GM19324 (cell line): ENCODE data around the gene KCNMA1.

ENCODE experiments used
- ATAC-seq: cut with Tn5 transposase; IDR thresholded peaks from one replicate; pipeline ENCODE4 v1.9.1; 2021; ENCODE audit warnings: mild to moderate bottlenecking, moderate library complexity; ENCODE audit not compliant: unreplicated experiment, low FRiP score

Gene KCNMA1

GRCh38 chr10:77152256-77152655, 485.4 kb downstream of the KCNMA1 start:
- no peak for ATAC-seq

- ATAC-seq = no peak
Measured at GRCh38 chr10:77151408-77151807, 486.2 kb downstream of the KCNMA1 start.

- no peak for ATAC-seq
Measured at GRCh38 chr10:77149706-77150105, 487.9 kb downstream of the KCNMA1 start.

- ATAC-seq = no peak
Measured at GRCh38 chr10:77149001-77149400, 488.6 kb downstream of the KCNMA1 start.

GRCh38 chr10:77147871-77148270, 489.7 kb downstream of the KCNMA1 start:
- no peak for ATAC-seq

- no peak for ATAC-seq
Measured at GRCh38 chr10:77146712-77147336, 490.8 kb downstream of the KCNMA1 start.

- no peak for ATAC-seq
Measured at GRCh38 chr10:77144656-77145055, 493.0 kb downstream of the KCNMA1 start.

GRCh38 chr10:77139252-77140160, 498.1 kb downstream of the KCNMA1 start:
- no peak for ATAC-seq

- no peak for ATAC-seq
Measured at GRCh38 chr10:77138541-77138940, 499.1 kb downstream of the KCNMA1 start.

- no peak for ATAC-seq
Measured at GRCh38 chr10:77135555-77135954, 502.1 kb downstream of the KCNMA1 start.

GRCh38 chr10:77131214-77131613, 506.4 kb downstream of the KCNMA1 start:
- ATAC-seq = no peak

GRCh38 chr10:77127243-77127642, 510.4 kb downstream of the KCNMA1 start:
- ATAC-seq = no peak

GRCh38 chr10:77125231-77125630, 512.4 kb downstream of the KCNMA1 start:
- ATAC-seq = no peak

GRCh38 chr10:77123330-77123729, 514.3 kb downstream of the KCNMA1 start:
- ATAC-seq = no peak

GRCh38 chr10:77121829-77122228, 515.8 kb downstream of the KCNMA1 start:
- no peak for ATAC-seq

- ATAC-seq = no peak
Measured at GRCh38 chr10:77120666-77121376, 516.8 kb downstream of the KCNMA1 start.

- no peak for ATAC-seq
Measured at GRCh38 chr10:77120012-77120411, 517.6 kb downstream of the KCNMA1 start.

- ATAC-seq = no peak
Measured at GRCh38 chr10:77118603-77119282, 518.9 kb downstream of the KCNMA1 start.

- no peak for ATAC-seq
Measured at GRCh38 chr10:77117501-77117900, 520.1 kb downstream of the KCNMA1 start.

- ATAC-seq = no peak
Measured at GRCh38 chr10:77116904-77117303, 520.7 kb downstream of the KCNMA1 start.
